H1 (cell line): ENCODE data around the gene LDLRAP1. TPM values are rescaled to one million over a fixed set of nuclear protein-coding genes. Genes with fewer than 3 reads are reported as not detected.

ENCODE experiments used
- CTCF ChIA-PET: fragments of 300-600 bp; sonication (Branson Sonifier 250); formaldehyde crosslinking; loops from one replicate; lab custom pipeline; 2021; ENCODE audit not compliant: partially characterized antibody; lab: Charles Lee
- POLR2A ChIA-PET: fragments of 300-600 bp; sonication (Branson Sonifier 250); formaldehyde crosslinking; loops from one replicate; lab custom pipeline; 2021; ENCODE audit warnings: inconsistent platforms; ENCODE audit not compliant: partially characterized antibody; lab: Charles Lee
- DNase-seq, 2 experiments: peaks; one replicate each; pipeline versions ENCODE4 v3.0.0 to v3.0.0-alpha.2; 2010 to 2022; ENCODE audit warnings: low spot score in 2 of 2, low read depth in 1 of 2, mixed read lengths in 1 of 2
- FAIRE-seq: peaks from 2 replicates; lab custom pipeline; 2011; peaks lifted over from hg19 to GRCh38; lab: Jason Lieb, UNC
- H2AFZ ChIP-seq: 2 replicates; pipeline ENCODE4 v1.8.1; 2012; ENCODE audit warnings: low read length, inconsistent platforms
- H2AK5ac ChIP-seq: 2 replicates; pipeline ENCODE4 v1.6.1; 2013; ENCODE audit warnings: low read depth, low read length
- H2BK120ac ChIP-seq: replicated peaks from 2 replicates; pipeline ENCODE3; 2013; ENCODE audit warnings: low read depth, low read length, inconsistent platforms
- H2BK12ac ChIP-seq: 2 replicates; pipeline ENCODE4 v1.6.1; 2013; ENCODE audit warnings: low read depth, low read length
- H2BK15ac ChIP-seq: 2 replicates; pipeline ENCODE4 v1.6.1; 2013; ENCODE audit warnings: low read length
- H2BK20ac ChIP-seq: 2 replicates; pipeline ENCODE4 v1.6.1; 2013; ENCODE audit warnings: low read length
- H2BK5ac ChIP-seq: 2 replicates; pipeline ENCODE4 v1.6.1; 2013; ENCODE audit warnings: low read depth, low read length
- H3K14ac ChIP-seq: 2 replicates; pipeline ENCODE4 v1.6.1; 2013; ENCODE audit warnings: inconsistent platforms; ENCODE audit not compliant: insufficient read length
- H3K18ac ChIP-seq: 2 replicates; pipeline ENCODE4 v1.6.1; 2013; ENCODE audit warnings: low read length; ENCODE audit errors: extremely low read depth
- H3K23ac ChIP-seq: 2 replicates; pipeline ENCODE4 v1.6.1; 2013; ENCODE audit warnings: inconsistent platforms; ENCODE audit not compliant: insufficient read length
- H3K23me2 ChIP-seq: 2 replicates; pipeline ENCODE4 v1.6.1; 2013; ENCODE audit warnings: low read depth, low read length
- H3K27ac ChIP-seq: 2 replicates; pipeline ENCODE4 v1.6.1; 2011; ENCODE audit warnings: low read depth, low read length, inconsistent platforms
- H3K27me3 ChIP-seq, 4 experiments: replicated peaks in 1 of 4; 1 replicate in 1 of 4; 2 replicates in 3 of 4; pipeline versions ENCODE4 v1.6.1 to v1.8.1; 2011 to 2013; ENCODE audit warnings: low read length in 3 of 4, mild to moderate bottlenecking in 3 of 4, inconsistent platforms in 2 of 4, mixed read lengths in 2 of 4, moderate library complexity in 1 of 4; ENCODE audit not compliant: control insufficient read depth in 3 of 4, insufficient read depth in 3 of 4; ENCODE audit errors: extremely low read depth in 1 of 4
- H3K36me3 ChIP-seq, 4 experiments: 2 replicates each; pipeline versions ENCODE4 v1.6.1 to v1.8.1; 2011 to 2013; ENCODE audit warnings: mild to moderate bottlenecking in 4 of 4, low read length in 3 of 4, moderate library complexity in 2 of 4, control low read depth in 1 of 4, inconsistent platforms in 1 of 4; ENCODE audit not compliant: insufficient read depth in 4 of 4, control insufficient read depth in 2 of 4
- H3K4ac ChIP-seq: replicated peaks from 2 replicates; pipeline ENCODE3; 2013; ENCODE audit warnings: low read length, low read depth, mixed read lengths, inconsistent platforms; ENCODE audit not compliant: insufficient read length
- H3K4me1 ChIP-seq, 4 experiments: replicated peaks in 1 of 4; 1 replicate in 1 of 4; 2 replicates in 3 of 4; pipeline versions ENCODE4 v1.6.1 to v1.8.1; 2011 to 2013; ENCODE audit warnings: low read length in 3 of 4, inconsistent platforms in 2 of 4, mixed read lengths in 1 of 4; ENCODE audit not compliant: insufficient read depth in 4 of 4, control insufficient read depth in 3 of 4
- H3K4me2 ChIP-seq, 2 experiments: 2 replicates each; pipeline versions ENCODE4 v1.6.1 to v1.8.1; 2011 to 2013; ENCODE audit warnings: low read depth in 2 of 2, low read length in 2 of 2, control low read depth in 1 of 2, inconsistent platforms in 1 of 2, mild to moderate bottlenecking in 1 of 2; ENCODE audit not compliant: insufficient read depth in 1 of 2
- H3K4me3 ChIP-seq, 4 experiments: fragments of 200-600, 300-600 bp in 1 of 4; sonication (generic), shearing (Covaris generic), sonication (Bioruptor Twin) in 1 of 4; 2 replicates each; pipeline versions ENCODE4 v1.5.1 to v1.8.1; 2011 to 2016; ENCODE audit warnings: low read length in 4 of 4, low read depth in 3 of 4, control low read depth in 2 of 4, inconsistent platforms in 2 of 4, mild to moderate bottlenecking in 2 of 4, mixed read lengths in 1 of 4, moderate library complexity in 1 of 4; ENCODE audit not compliant: insufficient read depth in 2 of 4; ENCODE audit errors: extremely low read depth in 1 of 4
- H3K56ac ChIP-seq: replicated peaks from 2 replicates; pipeline ENCODE3; 2013; ENCODE audit warnings: low read depth, mild to moderate bottlenecking, mixed read lengths, low read length, inconsistent platforms; ENCODE audit not compliant: insufficient read length
- H3K79me1 ChIP-seq: 2 replicates; pipeline ENCODE4 v1.6.1; 2013; ENCODE audit warnings: low read depth, low read length, control low read depth
- H3K79me2 ChIP-seq, 2 experiments: 2 replicates each; pipeline versions ENCODE4 v1.6.1 to v1.8.1; 2012 to 2013; ENCODE audit warnings: low read length in 2 of 2, mild to moderate bottlenecking in 2 of 2, inconsistent platforms in 1 of 2; ENCODE audit not compliant: insufficient read depth in 2 of 2, control insufficient read depth in 1 of 2
- H3K9ac ChIP-seq, 4 experiments: replicated peaks in 1 of 4; 1 replicate in 1 of 4; 2 replicates in 3 of 4; pipeline versions ENCODE4 v1.6.1 to v1.8.1; 2011 to 2013; ENCODE audit warnings: low read depth in 3 of 4, low read length in 3 of 4, control low read depth in 2 of 4, mild to moderate bottlenecking in 2 of 4, moderate library complexity in 2 of 4, inconsistent platforms in 1 of 4; ENCODE audit errors: extremely low read depth in 1 of 4
- H3K9me3 ChIP-seq, 2 experiments: 2 replicates each; pipeline versions ENCODE4 v1.6.1 to v1.8.1; 2012 to 2013; ENCODE audit warnings: mild to moderate bottlenecking in 2 of 2, moderate library complexity in 2 of 2, control low read depth in 1 of 2, inconsistent platforms in 1 of 2, low read depth in 1 of 2, low read length in 1 of 2, mixed read lengths in 1 of 2; ENCODE audit not compliant: insufficient read depth in 2 of 2
- H4K20me1 ChIP-seq, 2 experiments: replicated peaks in 1 of 2; 2 replicates each; pipeline versions ENCODE3 to v1.8.1; 2011 to 2013; ENCODE audit warnings: inconsistent platforms in 2 of 2, low read length in 2 of 2, mild to moderate bottlenecking in 1 of 2; ENCODE audit not compliant: insufficient read depth in 2 of 2, control insufficient read depth in 1 of 2
- H4K5ac ChIP-seq: 2 replicates; pipeline ENCODE4 v1.6.1; 2013; ENCODE audit warnings: low read length, low read depth, mixed read lengths, inconsistent platforms; ENCODE audit not compliant: insufficient read length
- H4K8ac ChIP-seq: 2 replicates; pipeline ENCODE4 v1.8.0; 2013; ENCODE audit warnings: mild to moderate bottlenecking, moderate library complexity, low read length, inconsistent platforms; ENCODE audit not compliant: insufficient read depth; ENCODE audit errors: extremely low read depth
- H4K91ac ChIP-seq: replicated peaks from 2 replicates; pipeline ENCODE3; 2013; ENCODE audit warnings: low read length, mixed read lengths, inconsistent platforms; ENCODE audit not compliant: insufficient read length
- CHD1 ChIP-seq: IDR thresholded peaks from 2 replicates; pipeline ENCODE4 v1.6.1; 2012; ENCODE audit warnings: low read depth, low read length, improper control_type of control experiment
- NRF1 ChIP-seq: IDR thresholded peaks from 2 replicates; pipeline ENCODE4 v1.6.1; 2011; ENCODE audit warnings: mild to moderate bottlenecking, low read depth, low read length, improper control_type of control experiment
- POLR2AphosphoS5 ChIP-seq: IDR thresholded peaks from 2 replicates; pipeline ENCODE4 v1.6.1; 2011; ENCODE audit warnings: low read depth, low read length
- POU5F1 ChIP-seq: IDR thresholded peaks from 2 replicates; pipeline ENCODE4 v1.6.1; 2011; ENCODE audit warnings: low read depth, mild to moderate bottlenecking, low read length, moderate library complexity
- SIN3A ChIP-seq, 2 experiments: IDR thresholded peaks in 1 of 2; conservative IDR thresholded peaks in 1 of 2; 2 replicates each; pipeline ENCODE4 v1.6.1; 2011 to 2012; ENCODE audit warnings: low read length in 2 of 2, improper control_type of control experiment in 1 of 2, low read depth in 1 of 2, mild to moderate bottlenecking in 1 of 2
- SP1 ChIP-seq: IDR thresholded peaks from 2 replicates; pipeline ENCODE4 v1.6.1; 2011; ENCODE audit warnings: low read depth, low read length
- SP2 ChIP-seq: IDR thresholded peaks from 2 replicates; pipeline ENCODE4 v1.6.1; 2012; ENCODE audit warnings: mild to moderate bottlenecking, low read length, inconsistent platforms
- WGBS, 2 experiments: shearing (Covaris generic) in 1 of 2; methylation state at CpG; one replicate each; pipeline versions ENCODE4 v1.1.6 to v1.1.7; 2013 to 2015; ENCODE audit warnings: low lambda C conversion rate in 2 of 2, mixed read lengths in 2 of 2, inconsistent platforms in 1 of 2, low coverage in 1 of 2, missing lambda C conversion rate in 1 of 2; ENCODE audit not compliant: insufficient replicate concordance in 2 of 2, insufficient coverage in 1 of 2, insufficient read length in 1 of 2; ENCODE audit errors: extremely low coverage in 1 of 2, missing lambda C conversion rate in 1 of 2; 5-methylcytosine and 5-hydroxymethylcytosine counted together
- polyA plus RNA-seq, 7 experiments: library from polyadenylated mRNA; depleted of rRNA in 3 of 7; stranded (reverse) in 5 of 7; unstranded in 2 of 7; fragments of >200 nt in 5 of 7; fragments of 200-250 nt in 2 of 7; gene quantifications; 1 replicate in 5 of 7; 2 replicates in 1 of 7; 4 replicates in 1 of 7; pipeline versions ENCODE4 v1.2.1 to v1.2.3, GENCODE V29; 2011 to 2013; ENCODE audit warnings: missing spikeins in 2 of 7, mixed read lengths in 2 of 7
- total RNA-seq: library from RNA; stranded (reverse); fragmentation: NEBNext Ultra II Directional; extraction: Animal tissue kit (Norgen Biotek cat#: 25700); gene quantifications from 2 replicates; pipeline ENCODE4 v1.2.1, GENCODE V29; 2021

Gene LDLRAP1
- total and polyA plus RNA-seq, 2 of the 8 experiments (the other 6 are each of a cell fraction or from before 2014, with no cell fraction given): 12.8 to 13.2 TPM

GRCh38 chr1:25524568-25525360 is 18.6 kb upstream of the LDLRAP1 start:
- Histone ChIP-seq H3K79me1 (no peaks in the 10 kb centered on the region), H2BK15ac (0 out of 2 replicates have a peak overlapping the region, but pooled peaks have one; percentile 32), H3K4ac (no peak overlapping the region), H2BK20ac (no peak overlapping the region), H4K20me1 (peaks cover 0 to 3% of the 10 kb centered on the region in 2 experiments), H2BK12ac (peak overlapping the region; percentile 39; the same call in 1 of the 2 replicates), H4K91ac (no peak overlapping the region), H3K4me2 (no peak overlapping the region), H3K27me3 (no peaks in the 10 kb centered on the region; a peak in 1 of 7 replicates), H2BK120ac (no peak overlapping the region), H3K4me3 (no peak overlapping the region), H3K27ac (no peak overlapping the region), H4K5ac (no peak overlapping the region), H3K36me3 (no peaks in the 10 kb centered on the region), H3K56ac (no peak overlapping the region), H3K14ac (no peak overlapping the region), H4K8ac (no peak overlapping the region), H3K23ac (no peak overlapping the region), H3K18ac (no peak overlapping the region), H3K9ac (no peak overlapping the region), H2AFZ (no peak overlapping the region), H3K79me2 (no peaks in the 10 kb centered on the region), H3K9me3 (peaks cover 0 to 5% of the 10 kb centered on the region in 2 experiments; a peak in 1 of 4 replicates), H3K23me2 (peaks cover 4% of the 10 kb centered on the region)
- CTCF ChIA-PET: interaction anchor here (0.8 to 15.3 kb wide), 9 partner anchors 9 to 271 kb away, joined by 3 to 240 read pairs (median 5); no protein-coding TSS in a partner anchor
- POLR2A ChIA-PET: interaction anchor here (4.0 kb wide), 1 partner anchor 18 kb away, joined by 12 read pairs; no protein-coding TSS in a partner anchor
- FAIRE-seq: no peak
- 84% methylated on average over 15 of the region's 15 CpGs; no CpG with 5 or more reads in 1 of the 2 experiments for WGBS, 2 experiments
- TF ChIP-seq SP2 (no peak), SIN3A (conservative IDR thresholded peaks at IDR 0.05 in 1 of 2, IDR thresholded peaks at IDR 0.05 in 1 of 2; ENCODE audit: low read depth in 1 of 2, low read length in 2 of 2) (no peak), SP1 (no peak), POLR2AphosphoS5 (no peak), POU5F1 (no peak), NRF1 (no peak), CHD1 (no peak)
- TF ChIP-seq, all 59 proteins: peak for 0
- Histone ChIP-seq H2AK5ac (no peak overlapping the region), H2BK5ac (no peak overlapping the region), H3K4me1 (peaks cover 0 to 5% (median 0%) of the 10 kb centered on the region in 4 experiments; a peak in 3 of 7 replicates)
- no peak for DNase-seq
